Activated T-helper 1 cell treated with anti-CD3 and anti-CD28 coated beads, Interleukin-12 subunit alpha, Interleukin-12 subunit beta, Interleukin-2, Interleukin-4 antibody, amounts not matched to agents 30 ng/mL and 10 ng/mL and 1 ng/mL, durations not matched to agents 14 hours and 24 hours and 36 hours (primary cell): ENCODE data around the gene KRTAP5-3. TPM values are rescaled to one million over a fixed set of nuclear protein-coding genes. Genes with fewer than 3 reads are reported as not detected.

Experiments used
- DNase-seq: peaks from one replicate; pipeline ENCODE4 v3.0.0; 2021; ENCODE audit warnings: low spot score
- H3K27ac Mint-ChIP-seq: one replicate; pipeline ENCODE4 v1.8.0; 2021; ENCODE audit warnings: mild to moderate bottlenecking, mixed read lengths
- H3K27me3 Mint-ChIP-seq: one replicate; pipeline ENCODE4 v1.8.0; 2022; ENCODE audit warnings: mild to moderate bottlenecking, moderate library complexity, mixed read lengths; ENCODE audit not compliant: insufficient read depth
- H3K36me3 Mint-ChIP-seq: one replicate; pipeline ENCODE4 v1.8.0; 2021; ENCODE audit warnings: low read depth, mixed read lengths
- H3K4me1 Mint-ChIP-seq: one replicate; pipeline ENCODE4 v1.8.0; 2021; ENCODE audit warnings: low read depth, mixed read lengths
- H3K4me3 Mint-ChIP-seq: one replicate; pipeline ENCODE4 v1.8.0; 2021; ENCODE audit warnings: mild to moderate bottlenecking, moderate library complexity, mixed read lengths
- H3K9me3 Mint-ChIP-seq: one replicate; pipeline ENCODE4 v1.8.0; 2021; ENCODE audit warnings: mixed read lengths
- intact Hi-C: fragments of 100-400 bp; cut with micrococcal nuclease; formaldehyde crosslinking; loops from one replicate; pipeline ENCODE4 v1.15.1; 2024
- total RNA-seq: library from RNA; stranded (reverse); gene quantifications from 2 replicates; pipeline ENCODE4 v1.2.3, GENCODE V29; 2022

Gene KRTAP5-3
- total RNA-seq, 1 donor from 2014 or later: not detected

DNA sequence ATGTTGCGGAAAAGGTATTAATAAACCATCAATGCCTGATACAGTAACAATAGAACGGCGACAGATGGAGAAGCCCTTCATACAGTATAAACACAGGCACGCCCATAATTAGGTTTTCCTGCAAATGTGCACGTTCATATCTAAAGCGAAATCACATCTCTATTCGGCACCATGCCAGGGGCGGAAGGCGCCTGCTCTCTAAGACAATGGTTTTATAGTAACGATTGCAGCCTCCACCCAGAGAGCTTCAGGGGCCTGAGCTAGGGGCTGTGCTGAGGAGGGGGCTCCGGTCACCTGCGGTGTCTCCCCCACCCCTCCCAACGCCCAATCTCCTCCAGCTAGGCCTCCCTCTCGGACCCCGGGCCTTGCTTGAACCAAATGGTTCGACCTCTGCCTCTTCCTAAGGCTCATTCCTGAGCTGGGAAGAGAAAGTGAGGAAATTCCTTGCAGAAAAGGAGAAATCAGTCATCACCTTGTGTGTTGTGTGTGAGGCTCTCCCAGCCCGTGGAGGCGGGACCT is 30.9 kb upstream of the KRTAP5-3 start:
- Mint-ChIP-seq H3K4me3 (no peak overlapping the region), H3K9me3 (no peaks in the 10 kb centered on the region), H3K27ac (no peak overlapping the region), H3K4me1 (no peaks in the 10 kb centered on the region), H3K27me3 (peaks cover 7% of the 10 kb centered on the region), H3K36me3 (no peaks in the 10 kb centered on the region)
- DNase-seq: no peak
- intact Hi-C loops: no loop called here

DNA sequence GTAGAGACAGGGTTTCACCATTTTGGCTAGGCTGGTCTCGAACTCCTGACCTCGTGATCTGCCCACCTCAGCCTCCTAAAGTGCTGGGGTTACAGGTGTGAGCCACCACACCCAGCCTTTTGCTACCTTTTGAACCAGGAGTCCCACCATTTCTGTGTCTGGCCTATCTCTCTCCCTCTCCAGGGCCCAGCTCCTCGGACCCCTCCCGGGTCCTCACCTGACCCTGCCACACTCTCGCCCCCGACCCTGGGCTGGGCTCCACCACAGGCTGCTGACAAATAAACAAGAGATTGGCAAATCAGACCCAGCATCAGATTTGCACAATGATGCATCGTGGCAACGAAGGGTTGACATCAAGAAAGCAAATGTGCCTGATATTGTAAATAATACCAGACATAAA is 30.1 kb upstream of the KRTAP5-3 start:
- Mint-ChIP-seq H3K4me3 (no peak overlapping the region), H3K9me3 (no peaks in the 10 kb centered on the region), H3K27ac (no peak overlapping the region), H3K27me3 (peaks cover 7% of the 10 kb centered on the region), H3K4me1 (no peaks in the 10 kb centered on the region), H3K36me3 (no peaks in the 10 kb centered on the region)
- intact Hi-C loops: no loop called here
- DNase-seq: no peak

DNA sequence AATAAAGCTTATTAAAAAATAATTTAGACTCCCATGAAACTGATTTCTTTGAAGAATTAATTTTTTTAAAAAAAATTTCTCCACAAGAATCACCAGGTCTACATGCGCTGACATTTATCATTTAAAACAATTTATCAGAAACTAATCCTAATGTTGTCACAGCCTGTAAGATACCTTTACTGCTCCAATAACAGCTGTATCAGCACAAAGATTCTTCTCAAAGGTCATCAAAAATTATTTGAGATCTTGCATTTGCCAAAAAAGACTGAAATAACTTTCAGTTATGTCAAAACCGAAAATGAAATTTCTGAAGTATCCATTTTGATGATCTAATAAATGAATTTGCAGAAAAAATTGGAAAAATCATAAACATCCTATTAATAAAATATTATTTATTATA is 29.4 kb upstream of the KRTAP5-3 start:
- no peaks in the 10 kb centered on the region for H3K9me3 Mint-ChIP-seq
- intact Hi-C loops: no loop called here
- peaks cover 9% of the 10 kb centered on the region for H3K27me3 Mint-ChIP-seq
- H3K4me1 Mint-ChIP-seq: no peaks in the 10 kb centered on the region
- H3K36me3 Mint-ChIP-seq: no peaks in the 10 kb centered on the region
- no peak for DNase-seq
- no peak overlapping the region for H3K4me3 Mint-ChIP-seq
- H3K27ac Mint-ChIP-seq: no peak overlapping the region

DNA sequence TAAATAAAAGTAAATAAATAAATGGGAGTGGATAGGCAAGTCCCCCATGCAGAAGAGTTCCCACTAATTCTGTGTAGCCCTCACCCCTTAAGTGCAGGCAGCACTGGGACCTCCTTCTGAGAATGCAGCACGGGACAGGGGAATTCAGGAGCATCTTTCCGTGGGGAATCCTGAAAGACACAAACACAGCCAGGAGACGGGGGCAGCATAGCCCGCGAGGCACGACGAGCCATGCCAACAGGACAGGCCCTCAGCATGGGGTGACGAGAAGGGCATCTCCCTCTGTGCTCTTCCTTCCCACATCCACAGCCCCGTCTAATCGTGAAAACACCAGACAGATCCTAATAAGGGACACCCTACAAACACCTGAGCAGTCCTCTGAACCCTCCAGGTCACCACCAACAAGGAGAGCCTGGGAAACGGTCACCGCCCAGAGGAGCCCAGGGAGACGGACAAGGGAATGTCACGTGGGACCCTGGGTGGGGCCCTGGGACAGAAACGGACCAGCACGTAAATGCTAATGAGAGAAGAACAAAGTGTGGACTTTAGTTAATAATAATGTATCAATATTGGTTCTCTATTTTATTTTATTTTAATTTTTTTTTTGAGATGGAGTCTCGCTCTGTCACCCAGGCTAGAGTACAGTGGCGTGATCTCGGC is 28.2 kb upstream of the KRTAP5-3 start:
- peaks cover 4% of the 10 kb centered on the region for H3K4me1 Mint-ChIP-seq
- intact Hi-C loops: no loop called here
- H3K27me3 Mint-ChIP-seq: peaks cover 9% of the 10 kb centered on the region
- no peaks in the 10 kb centered on the region for H3K36me3 Mint-ChIP-seq
- H3K9me3 Mint-ChIP-seq: no peaks in the 10 kb centered on the region
- no peak for DNase-seq
- no peak overlapping the region for H3K27ac Mint-ChIP-seq
- no peak overlapping the region for H3K4me3 Mint-ChIP-seq

DNA sequence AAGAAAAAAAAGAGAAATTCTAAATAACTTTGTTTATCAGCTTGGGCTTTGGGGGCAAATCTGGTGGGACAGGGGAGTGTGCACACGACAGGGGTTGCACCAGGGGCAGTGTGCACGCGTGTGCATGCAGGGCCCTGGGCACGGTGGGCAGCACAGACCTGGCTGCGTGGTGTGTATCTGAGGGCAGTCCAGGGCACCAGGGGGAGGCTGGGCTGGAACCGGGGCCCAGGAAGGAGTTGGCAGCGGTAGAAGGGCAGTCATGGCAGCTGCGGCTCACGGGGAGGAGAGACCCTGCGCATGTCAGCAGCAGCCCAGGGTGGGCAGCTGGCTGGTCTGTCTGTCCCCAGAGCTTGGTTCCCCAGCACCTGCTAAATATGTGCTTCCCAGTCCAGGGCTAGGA is 25.6 kb upstream of the KRTAP5-3 start:
- no peak overlapping the region for H3K27ac Mint-ChIP-seq
- no peak for DNase-seq
- H3K27me3 Mint-ChIP-seq: peaks cover 13% of the 10 kb centered on the region
- no peaks in the 10 kb centered on the region for H3K9me3 Mint-ChIP-seq
- no peaks in the 10 kb centered on the region for H3K36me3 Mint-ChIP-seq
- intact Hi-C loops: no loop called here
- H3K4me1 Mint-ChIP-seq: peaks cover 4% of the 10 kb centered on the region
- no peak overlapping the region for H3K4me3 Mint-ChIP-seq

DNA sequence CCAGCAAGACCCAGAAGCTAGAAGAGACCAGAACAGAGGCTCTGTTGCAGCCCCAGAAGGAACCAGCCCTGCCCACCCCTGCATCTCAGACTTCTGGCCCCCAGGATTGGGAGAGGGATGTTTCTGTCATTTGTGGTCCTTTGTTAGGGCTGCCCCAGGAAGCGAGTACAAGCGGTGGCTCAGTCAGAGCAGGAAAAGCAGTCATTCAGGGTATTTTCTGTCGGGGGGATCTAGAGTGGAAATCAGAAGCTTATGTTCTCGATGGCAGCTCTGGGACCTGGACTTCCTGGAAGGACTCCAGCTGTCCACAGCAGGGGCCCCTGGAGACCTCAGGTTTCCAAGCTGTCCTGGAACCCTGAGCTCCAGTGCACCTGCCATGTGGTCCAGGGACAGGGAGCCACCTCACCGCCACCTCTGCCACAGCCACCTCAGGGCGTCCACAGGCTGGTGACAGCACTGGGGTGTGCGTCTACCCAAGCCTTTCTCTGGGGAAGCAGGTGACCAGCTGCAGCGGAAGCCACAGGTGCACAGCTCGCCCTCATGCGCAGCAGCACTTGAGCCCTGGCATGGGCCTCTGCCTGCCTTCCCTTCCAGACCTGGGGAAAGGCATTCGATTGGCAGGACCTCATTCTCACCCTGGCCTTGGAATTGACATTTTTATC is 23.9 kb upstream of the KRTAP5-3 start:
- no peaks in the 10 kb centered on the region for H3K9me3 Mint-ChIP-seq
- H3K27me3 Mint-ChIP-seq: peaks cover 17% of the 10 kb centered on the region
- no peak for DNase-seq
- intact Hi-C loops: no loop called here
- peaks cover 4% of the 10 kb centered on the region for H3K4me1 Mint-ChIP-seq
- no peak overlapping the region for H3K27ac Mint-ChIP-seq
- no peak overlapping the region for H3K4me3 Mint-ChIP-seq
- no peaks in the 10 kb centered on the region for H3K36me3 Mint-ChIP-seq

DNA sequence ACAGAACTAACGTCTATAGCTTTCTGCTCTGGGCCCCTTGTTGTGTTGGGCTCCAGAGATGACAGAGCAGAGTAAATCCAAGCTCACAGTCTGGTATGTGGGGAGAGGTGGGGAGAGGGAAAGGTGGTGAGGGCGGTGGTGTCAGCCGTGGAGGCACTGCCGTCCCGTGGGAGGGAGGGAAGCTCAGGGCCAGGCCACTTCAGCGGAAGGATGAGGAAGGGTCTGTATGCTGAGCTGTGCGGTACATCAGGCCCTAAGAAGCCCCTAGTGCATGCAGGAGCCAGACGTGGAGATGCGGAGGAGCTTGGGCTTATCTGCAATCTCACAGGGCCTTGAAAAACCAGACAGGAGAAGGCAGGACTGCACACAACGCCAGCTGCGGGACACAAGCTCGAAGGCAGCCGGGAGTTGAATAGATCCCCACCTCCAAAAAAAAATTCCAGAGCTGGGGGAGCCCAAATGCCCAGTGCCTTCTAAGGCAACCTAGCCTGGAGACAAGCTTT is 22.9 kb upstream of the KRTAP5-3 start:
- H3K4me3 Mint-ChIP-seq: no peak overlapping the region
- H3K27ac Mint-ChIP-seq: no peak overlapping the region
- intact Hi-C loops: no loop called here
- peaks cover 17% of the 10 kb centered on the region for H3K27me3 Mint-ChIP-seq
- no peaks in the 10 kb centered on the region for H3K36me3 Mint-ChIP-seq
- no peaks in the 10 kb centered on the region for H3K9me3 Mint-ChIP-seq
- H3K4me1 Mint-ChIP-seq: peaks cover 4% of the 10 kb centered on the region
- no peak for DNase-seq

DNA sequence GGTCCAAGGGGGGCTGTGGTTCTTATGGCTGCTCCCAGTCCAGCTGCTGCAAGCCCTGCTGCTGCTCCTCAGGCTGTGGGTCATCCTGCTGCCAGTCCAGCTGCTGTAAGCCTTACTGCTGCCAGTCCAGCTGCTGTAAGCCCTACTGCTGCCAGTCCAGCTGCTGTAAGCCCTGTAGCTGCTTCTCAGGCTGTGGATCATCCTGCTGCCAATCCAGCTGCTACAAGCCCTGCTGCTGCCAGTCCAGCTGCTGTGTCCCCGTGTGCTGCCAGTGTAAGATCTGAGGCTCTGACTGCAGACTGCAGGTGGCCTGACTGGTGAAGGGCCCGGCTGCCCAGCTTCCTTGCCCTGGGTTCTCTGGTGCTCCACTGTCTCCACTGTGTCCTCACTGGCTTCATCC is 22.0 kb upstream of the KRTAP5-3 start:
- Mint-ChIP-seq H3K27ac (no peak overlapping the region), H3K36me3 (no peaks in the 10 kb centered on the region), H3K9me3 (no peaks in the 10 kb centered on the region), H3K27me3 (peaks cover 15% of the 10 kb centered on the region), H3K4me1 (peaks cover 4% of the 10 kb centered on the region), H3K4me3 (no peak overlapping the region)
- intact Hi-C loops: no loop called here
- DNase-seq: no peak

DNA sequence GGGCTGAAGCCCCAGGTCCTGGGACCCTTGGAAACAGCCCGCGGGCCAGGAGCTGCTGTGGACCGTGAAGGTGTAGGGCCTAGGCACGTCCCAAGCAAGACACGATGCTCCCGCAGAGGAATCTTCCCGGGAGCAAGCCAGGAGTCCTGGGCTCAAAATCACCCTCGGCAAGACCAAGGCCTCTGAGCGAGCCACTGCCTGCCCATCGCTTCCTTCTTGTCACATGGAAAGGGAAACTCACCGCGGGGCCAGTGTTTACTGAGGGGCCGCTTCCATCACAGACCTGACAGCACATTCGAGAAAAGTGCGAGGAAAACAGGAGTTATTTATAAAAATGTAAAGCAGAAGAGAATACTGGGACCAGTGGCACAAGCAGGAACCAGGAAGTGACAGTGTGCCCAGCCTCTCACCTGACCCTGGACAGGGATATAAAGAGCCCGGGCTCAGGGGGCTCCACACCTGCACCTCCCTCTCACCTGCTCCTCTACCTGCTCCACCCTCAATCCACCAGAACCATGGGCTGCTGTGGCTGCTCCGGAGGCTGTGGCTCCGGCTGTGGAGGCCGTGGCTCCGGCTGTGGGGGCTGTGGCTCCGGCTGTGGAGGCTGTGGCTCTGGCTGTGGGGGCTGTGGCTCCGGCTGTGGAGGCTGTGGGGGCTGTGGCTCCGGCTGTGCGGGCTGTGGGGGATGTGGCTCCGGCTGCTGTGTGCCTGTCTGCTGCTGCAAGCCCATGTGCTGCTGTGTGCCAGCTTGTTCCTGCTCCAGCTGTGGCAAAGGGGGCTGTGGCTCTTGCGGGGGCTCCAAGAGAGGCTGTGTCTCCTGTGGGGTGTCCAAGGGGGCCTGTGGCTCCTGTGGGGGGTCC is 21.3 kb upstream of the KRTAP5-3 start, which contains the start of gene KRTAP5-5:
Gene KRTAP5-5, plus strand, starts transcription at position 450 of the 860 bp plus-strand sequence. Its CDS starts 66 bp downstream, at position 516.
- no peak within 1 kb of the TSS for H3K4me3 Mint-ChIP-seq
- H3K36me3 Mint-ChIP-seq: no peaks in the 10 kb centered on the region
- peaks cover 15% of the 10 kb centered on the region for H3K27me3 Mint-ChIP-seq
- H3K27ac Mint-ChIP-seq: no peak within 1 kb of the TSS
- H3K4me1 Mint-ChIP-seq: peaks cover 4% of the 10 kb centered on the region
- DNase-seq: no peak
- H3K9me3 Mint-ChIP-seq: no peaks in the 10 kb centered on the region
- intact Hi-C loops: loop anchor here (10.0 kb wide), 1 partner anchor 85 kb away; no protein-coding TSS in a partner anchor

DNA sequence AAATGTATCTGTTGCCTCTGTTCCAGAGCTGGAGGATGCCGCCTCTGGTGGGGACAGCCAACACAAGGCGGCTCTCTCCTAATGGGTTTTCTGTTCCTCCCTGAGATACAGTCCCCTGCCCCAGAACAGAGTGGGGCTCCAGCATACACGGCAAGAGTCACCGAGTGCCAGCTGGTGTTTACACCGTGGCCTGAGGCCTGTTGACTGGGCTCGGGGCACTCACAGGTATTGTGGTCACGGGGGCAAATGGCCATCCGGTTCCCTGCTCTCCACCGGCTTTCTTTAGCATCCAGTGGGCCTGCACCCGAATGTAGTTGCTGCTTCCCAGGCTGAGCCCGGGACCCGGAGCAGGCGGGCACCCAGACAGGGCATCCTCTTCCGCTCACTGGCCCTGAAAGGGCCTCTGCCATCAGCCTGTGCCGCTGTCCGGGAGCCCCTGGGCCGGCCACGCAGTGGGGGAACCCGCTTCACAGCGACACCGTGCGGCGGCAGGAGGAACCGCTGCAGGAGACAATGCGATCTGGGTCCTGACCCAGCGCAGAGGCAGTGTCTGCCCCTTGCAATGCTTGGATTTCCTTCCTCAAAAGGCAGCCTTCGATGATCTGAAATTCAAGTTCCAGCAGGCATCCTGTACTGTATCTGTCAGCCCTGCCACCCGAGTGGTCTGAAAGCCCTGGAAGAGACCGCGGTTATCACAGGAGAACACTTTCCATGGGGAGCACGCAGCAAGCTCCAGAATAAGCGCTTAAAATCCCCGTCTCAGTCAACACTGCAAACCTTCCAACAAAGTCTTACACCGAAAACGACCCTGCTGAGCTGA is 20.5 kb upstream of the KRTAP5-3 start:
- intact Hi-C loops: loop anchor here (10.0 kb wide), 1 partner anchor 84 kb away; no protein-coding TSS in a partner anchor
- peak; percentile 34 for DNase-seq
- no peaks in the 10 kb centered on the region for H3K9me3 Mint-ChIP-seq
- H3K27ac Mint-ChIP-seq: no peak overlapping the region
- H3K4me1 Mint-ChIP-seq: peaks cover 4% of the 10 kb centered on the region
- peaks cover 15% of the 10 kb centered on the region for H3K27me3 Mint-ChIP-seq
- H3K36me3 Mint-ChIP-seq: no peaks in the 10 kb centered on the region
- H3K4me3 Mint-ChIP-seq: no peak overlapping the region

DNA sequence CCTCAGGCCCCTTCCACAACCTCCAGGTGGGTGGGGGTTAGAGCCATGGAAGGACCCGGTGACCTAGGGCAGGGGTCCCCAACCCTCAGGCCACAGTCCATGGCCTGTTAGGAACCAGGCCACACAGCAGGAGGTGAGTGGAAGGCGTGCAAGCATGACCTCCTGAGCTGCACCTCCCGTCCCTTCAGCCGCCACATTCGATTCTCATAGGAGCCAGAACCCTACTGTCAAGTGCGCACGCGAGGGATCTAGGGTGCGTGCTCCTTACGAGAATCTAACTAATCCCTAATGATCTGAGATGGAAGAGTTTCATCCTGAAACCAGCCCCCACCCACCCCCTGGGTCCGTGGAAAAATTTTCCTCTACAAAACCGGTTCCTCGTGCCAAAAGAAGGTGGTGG is 17.3 kb upstream of the KRTAP5-3 start:
- no peaks in the 10 kb centered on the region for H3K9me3 Mint-ChIP-seq
- no peaks in the 10 kb centered on the region for H3K36me3 Mint-ChIP-seq
- H3K27ac Mint-ChIP-seq: no peak overlapping the region
- no peak overlapping the region for H3K4me3 Mint-ChIP-seq
- intact Hi-C loops: loop anchor here (10.0 kb wide), 1 partner anchor 81 kb away; no protein-coding TSS in a partner anchor
- peaks cover 11% of the 10 kb centered on the region for H3K27me3 Mint-ChIP-seq
- no peaks in the 10 kb centered on the region for H3K4me1 Mint-ChIP-seq
- no peak for DNase-seq

DNA sequence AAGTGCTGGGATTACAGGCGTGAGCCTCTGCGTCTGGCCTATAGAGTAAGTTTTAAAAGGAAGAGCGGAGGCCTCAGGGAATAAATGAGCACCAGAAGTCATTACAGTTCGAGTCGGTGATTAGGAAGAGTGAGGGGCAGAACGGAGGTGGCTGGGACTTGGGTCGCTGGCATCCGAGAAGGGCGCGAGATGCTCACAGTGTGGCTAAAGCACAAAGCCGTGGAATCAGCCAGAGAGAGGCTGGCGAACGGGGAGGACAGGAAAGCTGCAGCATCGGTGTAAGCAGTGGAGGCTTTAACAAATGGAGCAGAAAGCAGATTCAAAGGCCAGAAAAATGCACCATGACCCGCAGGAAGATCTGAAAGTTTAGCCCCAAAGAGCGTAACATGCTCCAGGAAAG is 16.4 kb upstream of the KRTAP5-3 start:
- H3K4me3 Mint-ChIP-seq: no peak overlapping the region
- peaks cover 7% of the 10 kb centered on the region for H3K27me3 Mint-ChIP-seq
- DNase-seq: no peak
- H3K27ac Mint-ChIP-seq: peak overlapping the region; percentile 27
- H3K36me3 Mint-ChIP-seq: no peaks in the 10 kb centered on the region
- H3K4me1 Mint-ChIP-seq: peaks cover under 1% of the 10 kb centered on the region
- no peaks in the 10 kb centered on the region for H3K9me3 Mint-ChIP-seq
- intact Hi-C loops: loop anchor here (10.0 kb wide), 1 partner anchor 80 kb away; no protein-coding TSS in a partner anchor
